MCF 10A (cell line): ENCODE data around the gene PLK1. TPM values are rescaled to one million over a fixed set of nuclear protein-coding genes. Genes with fewer than 3 reads are reported as not detected.
A peak's percentile ranks its signal among the peaks of the same experiment; 100 is the strongest.

Experiments
- BruUV-seq: library from RNA; stranded (reverse); fragments of 400-500 nt; replicated peaks from 2 replicates; lab custom pipeline; 2021; lab: Mats Ljungman, UMichigan
- CTCF ChIA-PET: fragments of 300-600 bp; sonication (Branson Sonifier 250); formaldehyde crosslinking; extraction: SDS; loops from one replicate; lab custom pipeline; 2021; ENCODE audit warnings: antibody characterized with exemption, inconsistent platforms; lab: Yijun Ruan, JAX
- POLR2A ChIA-PET: fragments of 300-600, 350-650 bp; sonication (Branson Sonifier 250); formaldehyde crosslinking; extraction: SDS; loops from one replicate; lab custom pipeline; 2020; ENCODE audit warnings: antibody characterized with exemption, inconsistent platforms; lab: Yijun Ruan, JAX
- DNase-seq: peaks from one replicate; pipeline ENCODE4 v3.0.0-alpha.2; 2018; ENCODE audit not compliant: unreplicated experiment
- H3K27ac Mint-ChIP-seq: one replicate; pipeline ENCODE4 v1.8.0; 2022; ENCODE audit warnings: mild to moderate bottlenecking, low read depth, mixed read lengths; ENCODE audit not compliant: unreplicated experiment
- H3K27me3 Mint-ChIP-seq: one replicate; pipeline ENCODE4 v1.8.0; 2022; ENCODE audit warnings: mixed read lengths; ENCODE audit not compliant: insufficient read depth, unreplicated experiment
- H3K36me3 Mint-ChIP-seq: one replicate; pipeline ENCODE4 v1.8.0; 2022; ENCODE audit warnings: mild to moderate bottlenecking, moderate library complexity, mixed read lengths; ENCODE audit not compliant: insufficient read depth, unreplicated experiment
- H3K4me1 Mint-ChIP-seq: one replicate; pipeline ENCODE4 v1.8.0; 2022; ENCODE audit warnings: mixed read lengths; ENCODE audit not compliant: insufficient read depth, unreplicated experiment
- H3K4me3 Mint-ChIP-seq: one replicate; pipeline ENCODE4 v1.8.0; 2022; ENCODE audit warnings: mild to moderate bottlenecking, moderate library complexity, mixed read lengths; ENCODE audit not compliant: unreplicated experiment
- H3K9me3 Mint-ChIP-seq: one replicate; pipeline ENCODE4 v1.8.0; 2022; ENCODE audit warnings: mixed read lengths; ENCODE audit not compliant: unreplicated experiment
- intact Hi-C: fragments of 100-400 bp; cut with micrococcal nuclease; formaldehyde crosslinking; loops from 2 replicates; pipeline ENCODE4 v1.14.1; 2022
- total RNA-seq: library from RNA; stranded (reverse); gene quantifications from 2 replicates; pipeline ENCODE4 v1.2.3, GENCODE V29; 2022
- TF ChIP-seq, protein P1 (sequence below): fragments of 200-600 bp; IDR thresholded peaks from one replicate; pipeline ENCODE4 v1.8.0; 2022; ENCODE audit warnings: antibody characterized with exemption, mild to moderate bottlenecking; ENCODE audit not compliant: unreplicated experiment

Gene PLK1
- total RNA-seq, 1 experiment from 2014 or later: 74.8 TPM

DNA sequence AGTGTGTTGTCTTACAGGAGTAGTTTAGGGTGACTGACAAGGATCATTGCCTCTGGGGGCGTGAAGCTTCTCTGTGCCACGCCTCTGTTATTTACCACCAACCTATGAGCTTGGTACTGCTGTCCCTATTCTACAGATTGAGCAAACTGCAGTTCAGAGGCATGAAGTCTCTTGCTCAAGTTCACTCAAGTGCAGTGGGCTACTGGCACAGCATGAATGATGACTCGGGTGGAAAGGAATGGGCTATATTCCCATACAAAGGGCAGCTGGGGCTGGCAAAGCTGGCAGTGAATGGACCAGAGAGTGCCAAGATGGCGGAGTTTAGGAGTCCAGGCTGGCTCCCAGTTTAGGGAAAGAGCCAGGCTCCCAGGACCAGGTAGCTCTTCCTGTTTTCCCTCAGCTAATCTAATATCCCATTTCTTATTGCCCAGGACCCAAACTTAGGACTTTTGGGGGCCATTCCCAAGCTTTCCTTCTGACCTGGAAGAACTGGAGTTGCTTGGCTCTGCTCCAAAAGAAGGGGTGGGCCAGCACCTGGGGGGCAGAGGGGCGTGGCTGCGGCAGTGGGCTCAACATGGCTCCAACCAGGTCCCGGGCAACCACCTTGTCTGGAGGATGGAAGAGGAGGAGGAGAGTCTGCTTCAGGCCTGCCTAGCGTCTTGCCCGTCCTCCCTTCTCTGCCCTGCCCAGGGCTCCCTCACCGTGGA lies 12.9 kb downstream of the PLK1 start:
- H3K9me3 Mint-ChIP-seq: no peaks in the 10 kb centered on the region
- H3K4me1 Mint-ChIP-seq: no peaks in the 10 kb centered on the region
- DNase-seq: peak; percentile 60
- ChIA-PET CTCF (interaction anchor here (0.6 to 1.7 kb wide), 3 partner anchors 12 to 115 kb away, joined by 3 to 6 read pairs (median 3); partner anchors contain the start of genes NDUFAB1 and PLK1), POLR2A (interaction anchor here (0.6 to 1.1 kb wide), 2 partner anchors 12 to 223 kb away, joined by 3 read pairs; partner anchors contain the start of gene PLK1)
- peaks cover 18% of the 10 kb centered on the region for H3K36me3 Mint-ChIP-seq
- TF ChIP-seq, protein P1, sequence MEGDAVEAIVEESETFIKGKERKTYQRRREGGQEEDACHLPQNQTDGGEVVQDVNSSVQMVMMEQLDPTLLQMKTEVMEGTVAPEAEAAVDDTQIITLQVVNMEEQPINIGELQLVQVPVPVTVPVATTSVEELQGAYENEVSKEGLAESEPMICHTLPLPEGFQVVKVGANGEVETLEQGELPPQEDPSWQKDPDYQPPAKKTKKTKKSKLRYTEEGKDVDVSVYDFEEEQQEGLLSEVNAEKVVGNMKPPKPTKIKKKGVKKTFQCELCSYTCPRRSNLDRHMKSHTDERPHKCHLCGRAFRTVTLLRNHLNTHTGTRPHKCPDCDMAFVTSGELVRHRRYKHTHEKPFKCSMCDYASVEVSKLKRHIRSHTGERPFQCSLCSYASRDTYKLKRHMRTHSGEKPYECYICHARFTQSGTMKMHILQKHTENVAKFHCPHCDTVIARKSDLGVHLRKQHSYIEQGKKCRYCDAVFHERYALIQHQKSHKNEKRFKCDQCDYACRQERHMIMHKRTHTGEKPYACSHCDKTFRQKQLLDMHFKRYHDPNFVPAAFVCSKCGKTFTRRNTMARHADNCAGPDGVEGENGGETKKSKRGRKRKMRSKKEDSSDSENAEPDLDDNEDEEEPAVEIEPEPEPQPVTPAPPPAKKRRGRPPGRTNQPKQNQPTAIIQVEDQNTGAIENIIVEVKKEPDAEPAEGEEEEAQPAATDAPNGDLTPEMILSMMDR: no peak
- no TSS peak for BruUV-seq
- H3K4me3 Mint-ChIP-seq: no peak overlapping the region
- H3K27me3 Mint-ChIP-seq: no peaks in the 10 kb centered on the region
- intact Hi-C loops: no loop called here
- no peak overlapping the region for H3K27ac Mint-ChIP-seq

DNA sequence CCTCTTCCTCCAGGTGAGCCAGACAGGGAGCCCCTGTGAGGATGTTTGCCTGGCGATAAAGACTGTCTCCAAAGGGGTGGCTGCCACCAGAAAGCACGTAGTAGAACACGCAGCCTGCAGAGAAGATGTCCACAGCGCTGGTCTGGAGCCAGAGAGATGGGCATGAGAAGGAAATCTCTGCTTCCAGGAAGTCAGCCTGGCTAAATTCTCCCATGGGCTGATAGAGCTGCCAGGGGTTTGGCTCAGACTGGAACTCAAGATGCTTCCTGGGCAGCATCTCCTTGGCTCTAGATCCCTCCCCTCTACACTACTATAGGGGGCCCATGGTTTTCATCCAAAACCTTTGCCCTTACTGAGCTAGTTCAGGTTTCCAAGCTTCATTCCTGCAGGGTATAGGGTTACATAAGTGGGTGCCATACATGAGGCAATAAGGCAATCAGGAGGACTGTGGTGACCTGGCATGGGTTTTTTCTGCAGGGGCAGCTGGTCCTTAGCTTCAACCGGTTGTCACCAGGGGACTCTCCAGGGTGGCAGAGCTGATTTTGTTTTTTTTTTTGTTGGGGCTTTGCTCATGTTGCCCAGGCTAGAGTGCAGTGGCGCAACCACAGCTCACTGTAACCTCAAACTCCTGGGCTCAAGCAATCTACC lies 13.6 kb downstream of the PLK1 start:
- no peaks in the 10 kb centered on the region for H3K9me3 Mint-ChIP-seq
- no peaks in the 10 kb centered on the region for H3K27me3 Mint-ChIP-seq
- ChIA-PET POLR2A (interaction anchor here (0.7 to 1.1 kb wide), 2 partner anchors 13 to 23 kb away, joined by 3 read pairs; partner anchors contain the start of gene PLK1), CTCF (interaction anchor here (0.6 kb wide), 2 partner anchors 35 to 252 kb away, joined by 3 to 4 read pairs; no protein-coding TSS in a partner anchor)
- no peak overlapping the region for H3K4me3 Mint-ChIP-seq
- no peaks in the 10 kb centered on the region for H3K4me1 Mint-ChIP-seq
- peaks cover 13% of the 10 kb centered on the region for H3K36me3 Mint-ChIP-seq
- no TSS peak for BruUV-seq
- DNase-seq: no peak
- intact Hi-C loops: no loop called here
- H3K27ac Mint-ChIP-seq: no peak overlapping the region
- TF ChIP-seq, protein P1: no peak

DNA sequence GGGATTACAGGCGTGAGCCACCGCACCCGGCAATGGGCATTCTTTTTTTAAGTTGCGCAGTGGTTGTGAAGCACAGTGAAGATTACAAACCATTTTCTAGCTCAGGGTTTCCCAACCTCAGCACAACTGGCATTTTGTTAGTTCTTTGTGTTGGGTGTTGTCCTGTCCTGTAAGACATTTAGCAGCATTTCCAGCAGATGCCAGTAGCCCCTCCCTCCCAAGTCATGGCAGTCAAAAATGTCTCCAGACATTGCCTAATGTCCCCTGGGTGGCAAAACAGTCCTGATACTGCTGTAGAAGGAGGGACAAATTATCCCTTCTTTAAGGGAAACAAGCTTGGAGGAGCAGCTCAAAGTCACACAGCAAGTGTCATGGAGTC lies 15.6 kb downstream of the PLK1 start:
- no peaks in the 10 kb centered on the region for H3K9me3 Mint-ChIP-seq
- POLR2A ChIA-PET: interaction anchor here (0.8 to 1.2 kb wide), 2 partner anchors 9 to 14 kb away, joined by 3 to 4 read pairs; no protein-coding TSS in a partner anchor
- no peak for DNase-seq
- no peaks in the 10 kb centered on the region for H3K27me3 Mint-ChIP-seq
- no peak overlapping the region for H3K4me3 Mint-ChIP-seq
- BruUV-seq: no TSS peak
- TF ChIP-seq, protein P1: no peak
- H3K27ac Mint-ChIP-seq: no peak overlapping the region
- no peaks in the 10 kb centered on the region for H3K4me1 Mint-ChIP-seq
- CTCF ChIA-PET: interaction anchor here (1.1 to 1.4 kb wide), 3 partner anchors 16 to 834 kb away, joined by 3 read pairs; no protein-coding TSS in a partner anchor
- intact Hi-C loops: no loop called here
- peaks cover 12% of the 10 kb centered on the region for H3K36me3 Mint-ChIP-seq
